Ureter (tissue), 1 donor: ENCODE results near the gene TXNIP. TPM values are rescaled to one million over a fixed set of nuclear protein-coding genes. Genes with fewer than 3 reads are reported as not detected.

Source experiments
- total RNA-seq: library from RNA; stranded (reverse); gene quantifications from one replicate; pipeline ENCODE4 v1.2.4, GENCODE V29; 2023
- donor health status: DM: yes; HTN: yes; CAD: no.

Gene TXNIP
- total RNA-seq, 1 donor from 2014 or later = 744 TPM

Other genes with a start within 250 kb of the TXNIP start
- 28.3 TPM for gene RNF115, start 172.5 kb downstream of the TXNIP start, total RNA-seq
- 38.1 TPM for gene POLR3C, start 172.4 kb downstream of the TXNIP start, total RNA-seq
- 6.7 TPM for gene NUDT17, start 150.9 kb downstream of the TXNIP start, total RNA-seq
- 70.4 TPM for gene PIAS3, start 137.5 kb downstream of the TXNIP start, total RNA-seq
- 4.2 TPM for gene ANKRD35, start 110.7 kb downstream of the TXNIP start, total RNA-seq
- 19.2 TPM for gene ITGA10, start 86.5 kb downstream of the TXNIP start, total RNA-seq
- gene PEX11B, start 77.9 kb downstream of the TXNIP start, total RNA-seq = 44.2 TPM
- 141 TPM for gene RBM8A, start 69.1 kb downstream of the TXNIP start, total RNA-seq
- 24.7 TPM for gene LIX1L, start 38.6 kb downstream of the TXNIP start, total RNA-seq
- 0.47 TPM for gene ANKRD34A, start 32.0 kb downstream of the TXNIP start, total RNA-seq
- gene POLR3GL, start 31.9 kb downstream of the TXNIP start, total RNA-seq = 21.0 TPM
- not detected for gene HJV, start 25.2 kb upstream of the TXNIP start, total RNA-seq
- gene NBPF10, start 148.2 kb upstream of the TXNIP start, total RNA-seq = 4.2 TPM
- gene NOTCH2NLA, start 232.4 kb upstream of the TXNIP start, total RNA-seq = 50.7 TPM